KBM-7 (cell line): ENCODE results near the gene ZNF680.
A peak's percentile ranks its signal among the peaks of the same experiment; 100 is the strongest.
"Not testable (repeated sequence)": the region's sequence is repeated elsewhere in the genome, so short reads cannot be mapped to it uniquely, and the experiment has no call there.

ENCODE experiments used
- DNase-seq: peaks from one replicate; pipeline ENCODE4 v3.0.0-alpha.2; 2015
- in situ Hi-C: fragments of 300-500 bp; cut with MboI; formaldehyde crosslinking; loops from 2 replicates; pipeline ENCODE4 v1.14.3; 2020; ENCODE audit warnings: low sequenced_read_pairs, low pct_unique_long_range_greater_than_20kb, mixed read lengths

ZNF680 gene

GRCh38 chr7:64562626-64563278 lies at the start of gene ZNF680:
Gene ZNF680 (minus strand): TSS chr7:64563071. CDS start chr7:64562954, 117 bp downstream.
- peak; percentile 96 for DNase-seq
- in situ Hi-C loops: no loop called here

- no peak for DNase-seq
- in situ Hi-C loops: no loop called here
Measured at GRCh38 chr7:64612452-64612851, 49.6 kb upstream of the ZNF680 start.

- in situ Hi-C loops: no loop called here
- DNase-seq: no peak
Measured at GRCh38 chr7:64611717-64612116, 48.8 kb upstream of the ZNF680 start.

- in situ Hi-C loops: no loop called here
- DNase-seq: no peak
Measured at GRCh38 chr7:64610997-64611396, 48.1 kb upstream of the ZNF680 start.

- in situ Hi-C loops: no loop called here
- no peak for DNase-seq
Measured at GRCh38 chr7:64608116-64608910, 45.4 kb upstream of the ZNF680 start.

- in situ Hi-C loops: no loop called here
- DNase-seq: no peak
Measured at GRCh38 chr7:64606385-64606784, 43.5 kb upstream of the ZNF680 start.

GRCh38 chr7:64603271-64603670 lies 40.4 kb upstream of the ZNF680 start:
- DNase-seq: no peak

GRCh38 chr7:64602518-64602917 lies 39.6 kb upstream of the ZNF680 start:
- DNase-seq: no peak
- in situ Hi-C loops: no loop called here

More at GRCh38 chr7:64603271-64603670, 40.4 kb upstream of the ZNF680 start:
- in situ Hi-C loops: no loop called here

GRCh38 chr7:64602086-64602485 lies 39.2 kb upstream of the ZNF680 start:
- in situ Hi-C loops: no loop called here
- DNase-seq: no peak

GRCh38 chr7:64599359-64599758 lies 36.5 kb upstream of the ZNF680 start:
- in situ Hi-C loops: no loop called here
- no peak for DNase-seq

GRCh38 chr7:64590971-64591370 lies 28.1 kb upstream of the ZNF680 start:
- no peak for DNase-seq
- in situ Hi-C loops: no loop called here

- no peak for DNase-seq
- in situ Hi-C loops: no loop called here
Measured at GRCh38 chr7:64581926-64582894, 19.3 kb upstream of the ZNF680 start.

- in situ Hi-C loops: no loop called here
- no peak for DNase-seq
Measured at GRCh38 chr7:64581391-64581790, 18.5 kb upstream of the ZNF680 start.

GRCh38 chr7:64574540-64575099 lies 11.7 kb upstream of the ZNF680 start:
- in situ Hi-C loops: no loop called here
- DNase-seq: no peak

GRCh38 chr7:64570284-64570605 lies 7.4 kb upstream of the ZNF680 start:
- DNase-seq, in situ Hi-C loops: not testable (repeated sequence)

- DNase-seq, in situ Hi-C loops: not testable (repeated sequence)
Measured at GRCh38 chr7:64569372-64570283, 6.8 kb upstream of the ZNF680 start.

GRCh38 chr7:64562256-64562625 lies 630 bp downstream of the ZNF680 start:
- no peak for DNase-seq
- in situ Hi-C loops: no loop called here

GRCh38 chr7:64559206-64559605 lies 3.7 kb downstream of the ZNF680 start:
- in situ Hi-C loops: no loop called here
- no peak for DNase-seq
